ENCODE measurements around the gene FUT3.

The FUT3 gene

GRCh38 chr19:5873617-5874199 is 22.5 kb upstream of the FUT3 start:
- H3K4me3 ChIP-seq (ENCODE audit: low read length, poor library complexity, severe bottlenecking) = no peak overlapping the region
- H3K27me3 ChIP-seq (ENCODE audit: insufficient read depth, low read length, poor library complexity, severe bottlenecking) = no peaks in the 10 kb centered on the region
- no peaks in the 10 kb centered on the region for H3K9me2 ChIP-seq (replicated peaks; ENCODE audit: low read depth, low read length)
- no peaks in the 10 kb centered on the region for H3K36me3 ChIP-seq (ENCODE audit: insufficient read depth, low read length)
- no peaks in the 10 kb centered on the region for H3K4me1 ChIP-seq (ENCODE audit: insufficient read depth, low read length, poor library complexity, severe bottlenecking)
- H2AFZ ChIP-seq (ENCODE audit: low read length) = no peak overlapping the region
- H3K9ac ChIP-seq (ENCODE audit: low read depth, low read length, poor library complexity, severe bottlenecking) = no peak overlapping the region
- H3K79me2 ChIP-seq (ENCODE audit: insufficient read depth, low read length) = no peaks in the 10 kb centered on the region
- no peak for TF ChIP-seq EZH2phosphoT487 (IDR thresholded peaks at IDR 0.05; ENCODE audit: borderline replicate concordance)
- TF ChIP-seq, protein P1, sequence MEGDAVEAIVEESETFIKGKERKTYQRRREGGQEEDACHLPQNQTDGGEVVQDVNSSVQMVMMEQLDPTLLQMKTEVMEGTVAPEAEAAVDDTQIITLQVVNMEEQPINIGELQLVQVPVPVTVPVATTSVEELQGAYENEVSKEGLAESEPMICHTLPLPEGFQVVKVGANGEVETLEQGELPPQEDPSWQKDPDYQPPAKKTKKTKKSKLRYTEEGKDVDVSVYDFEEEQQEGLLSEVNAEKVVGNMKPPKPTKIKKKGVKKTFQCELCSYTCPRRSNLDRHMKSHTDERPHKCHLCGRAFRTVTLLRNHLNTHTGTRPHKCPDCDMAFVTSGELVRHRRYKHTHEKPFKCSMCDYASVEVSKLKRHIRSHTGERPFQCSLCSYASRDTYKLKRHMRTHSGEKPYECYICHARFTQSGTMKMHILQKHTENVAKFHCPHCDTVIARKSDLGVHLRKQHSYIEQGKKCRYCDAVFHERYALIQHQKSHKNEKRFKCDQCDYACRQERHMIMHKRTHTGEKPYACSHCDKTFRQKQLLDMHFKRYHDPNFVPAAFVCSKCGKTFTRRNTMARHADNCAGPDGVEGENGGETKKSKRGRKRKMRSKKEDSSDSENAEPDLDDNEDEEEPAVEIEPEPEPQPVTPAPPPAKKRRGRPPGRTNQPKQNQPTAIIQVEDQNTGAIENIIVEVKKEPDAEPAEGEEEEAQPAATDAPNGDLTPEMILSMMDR (conservative IDR thresholded peaks at IDR 0.05; ENCODE audit: low read length) = no peak
- H3K9me3 ChIP-seq (ENCODE audit: insufficient read depth, low read depth, low read length) = no peaks in the 10 kb centered on the region
- no peaks in the 10 kb centered on the region for H4K20me1 ChIP-seq (ENCODE audit: insufficient read depth, low read length, poor library complexity, severe bottlenecking)
- H3F3A ChIP-seq (ENCODE audit: low read depth) = no peaks in the 10 kb centered on the region
- H3K4me2 ChIP-seq (ENCODE audit: low read depth, low read length, poor library complexity, severe bottlenecking) = no peak overlapping the region

- no peak overlapping the region for H3K9ac ChIP-seq (ENCODE audit: low read depth, low read length, poor library complexity, severe bottlenecking)
- H3K4me3 ChIP-seq (ENCODE audit: low read length, poor library complexity, severe bottlenecking) = no peak overlapping the region
- H3K9me3 ChIP-seq (ENCODE audit: insufficient read depth, low read depth, low read length) = no peaks in the 10 kb centered on the region
- no peaks in the 10 kb centered on the region for H3K79me2 ChIP-seq (ENCODE audit: insufficient read depth, low read length)
- TF ChIP-seq, protein P1 (conservative IDR thresholded peaks at IDR 0.05; ENCODE audit: low read length) = no peak
- TF ChIP-seq EZH2phosphoT487 (IDR thresholded peaks at IDR 0.05; ENCODE audit: borderline replicate concordance) = no peak
- H3F3A ChIP-seq (ENCODE audit: low read depth) = no peaks in the 10 kb centered on the region
- H3K27me3 ChIP-seq (ENCODE audit: insufficient read depth, low read length, poor library complexity, severe bottlenecking) = no peaks in the 10 kb centered on the region
- H4K20me1 ChIP-seq (ENCODE audit: insufficient read depth, low read length, poor library complexity, severe bottlenecking) = no peaks in the 10 kb centered on the region
- no peak overlapping the region for H2AFZ ChIP-seq (ENCODE audit: low read length)
- H3K4me1 ChIP-seq (ENCODE audit: insufficient read depth, low read length, poor library complexity, severe bottlenecking) = no peaks in the 10 kb centered on the region
- H3K9me2 ChIP-seq (replicated peaks; ENCODE audit: low read depth, low read length) = no peaks in the 10 kb centered on the region
- H3K4me2 ChIP-seq (ENCODE audit: low read depth, low read length, poor library complexity, severe bottlenecking) = no peak overlapping the region
- H3K36me3 ChIP-seq (ENCODE audit: insufficient read depth, low read length) = no peaks in the 10 kb centered on the region
Measured at GRCh38 chr19:5870986-5871394, 19.7 kb upstream of the FUT3 start.

DNA sequence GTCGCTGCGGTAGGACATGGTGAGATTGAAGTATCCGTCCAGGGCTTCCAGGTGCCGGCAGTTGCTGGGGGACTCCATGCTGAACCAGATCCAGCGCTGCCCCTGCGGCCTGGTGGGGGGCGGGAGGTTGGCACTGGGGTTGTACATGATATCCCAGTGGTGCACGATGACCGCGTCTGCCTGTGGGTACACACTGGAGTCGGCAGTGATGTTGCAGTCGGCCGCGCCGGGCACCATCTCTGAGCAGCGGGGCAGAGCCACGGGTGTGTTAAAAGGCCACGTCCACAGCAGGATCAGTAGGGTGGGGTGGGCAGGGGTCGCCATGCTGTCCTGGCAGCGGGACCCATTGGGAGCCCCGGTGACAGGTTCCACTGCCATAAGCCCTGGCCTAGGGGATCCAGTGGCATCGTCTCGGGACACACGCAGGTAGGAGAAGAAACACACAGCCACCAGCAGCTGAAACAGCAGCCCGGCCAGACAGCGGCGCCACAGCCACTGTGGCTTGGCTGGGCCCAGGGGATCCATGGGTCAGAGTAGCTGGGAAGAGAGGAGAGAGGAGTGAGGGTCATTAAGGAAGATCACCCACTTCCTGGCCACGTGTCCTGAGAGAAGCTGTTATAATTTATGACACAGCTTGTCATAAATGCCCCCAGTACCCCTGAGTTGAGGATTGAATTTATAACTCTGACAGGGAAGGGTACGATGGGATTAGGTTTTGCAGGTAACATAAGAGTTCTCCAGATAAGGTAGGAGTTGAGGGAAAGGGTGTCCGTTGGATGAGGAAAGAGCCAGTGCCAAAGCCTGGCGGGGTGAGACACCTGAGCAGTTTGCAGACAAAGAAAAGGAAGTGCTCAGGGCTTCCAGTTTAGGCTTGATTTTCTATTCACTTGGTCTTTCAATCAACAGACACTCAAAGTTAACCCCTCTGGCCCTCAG is 16.2 kb upstream of the FUT3 start:
- Histone ChIP-seq H3K27me3 (ENCODE audit: insufficient read depth, low read length, poor library complexity, severe bottlenecking) (no peaks in the 10 kb centered on the region), H3K4me2 (ENCODE audit: low read depth, low read length, poor library complexity, severe bottlenecking) (no peak overlapping the region), H3K9ac (ENCODE audit: low read depth, low read length, poor library complexity, severe bottlenecking) (no peak overlapping the region), H3K36me3 (ENCODE audit: insufficient read depth, low read length) (no peaks in the 10 kb centered on the region), H3K79me2 (ENCODE audit: insufficient read depth, low read length) (no peaks in the 10 kb centered on the region), H3F3A (ENCODE audit: low read depth) (no peaks in the 10 kb centered on the region), H2AFZ (ENCODE audit: low read length) (peak overlapping the region; percentile 70), H3K4me1 (ENCODE audit: insufficient read depth, low read length, poor library complexity, severe bottlenecking) (no peaks in the 10 kb centered on the region), H3K9me3 (ENCODE audit: insufficient read depth, low read depth, low read length) (no peaks in the 10 kb centered on the region), H3K4me3 (ENCODE audit: low read length, poor library complexity, severe bottlenecking) (no peak overlapping the region), H3K9me2 (replicated peaks; ENCODE audit: low read depth, low read length) (no peaks in the 10 kb centered on the region), H4K20me1 (ENCODE audit: insufficient read depth, low read length, poor library complexity, severe bottlenecking) (no peaks in the 10 kb centered on the region)
- no peak for TF ChIP-seq EZH2phosphoT487 (IDR thresholded peaks at IDR 0.05; ENCODE audit: borderline replicate concordance)
- TF ChIP-seq, protein P1 (conservative IDR thresholded peaks at IDR 0.05; ENCODE audit: low read length) = no peak
